Activated T-cell treated with anti-CD3 and anti-CD28 coated beads, Interleukin-2, amount 50 U/mL, for 72 hours (primary cell): ENCODE results near the gene DOCK1. TPM values are rescaled to one million over a fixed set of nuclear protein-coding genes. Genes with fewer than 3 reads are reported as not detected.

Source experiments
- ATAC-seq, 2 donors: fragments of 150-1000 bp; cut with Tn5 transposase; replicated peaks in 1 of 2; 2 replicates each; pipeline ENCODE4 v1.10.0; 2021; ENCODE audit warnings: moderate library complexity in 2 of 2, mild to moderate bottlenecking in 1 of 2
- DNase-seq, 2 donors: peaks; one replicate each; pipeline ENCODE4 v3.0.0; 2021 to 2022; ENCODE audit warnings: mixed read lengths in 1 of 2
- H3K27ac Mint-ChIP-seq: one replicate; pipeline ENCODE4 v1.8.0; 2022; ENCODE audit warnings: mild to moderate bottlenecking, moderate library complexity, mixed read lengths
- H3K27me3 Mint-ChIP-seq: one replicate; pipeline ENCODE4 v1.8.0; 2022; ENCODE audit warnings: low read depth, mixed read lengths
- H3K36me3 Mint-ChIP-seq, 2 donors: one replicate each; pipeline ENCODE4 v1.8.0; 2022; ENCODE audit warnings: mixed read lengths in 2 of 2, mild to moderate bottlenecking in 1 of 2; ENCODE audit not compliant: insufficient read depth in 2 of 2
- H3K4me1 Mint-ChIP-seq: one replicate; pipeline ENCODE4 v1.8.0; 2022; ENCODE audit warnings: low read depth, mixed read lengths
- H3K4me3 Mint-ChIP-seq, 2 donors: one replicate each; pipeline ENCODE4 v1.8.0; 2022; ENCODE audit warnings: mild to moderate bottlenecking in 2 of 2, mixed read lengths in 2 of 2, moderate library complexity in 2 of 2
- H3K9me3 Mint-ChIP-seq, 2 donors: one replicate each; pipeline ENCODE4 v1.8.0; 2022; ENCODE audit warnings: mixed read lengths in 2 of 2
- total RNA-seq, 2 donors: library from RNA; stranded (reverse); gene quantifications; one replicate each; pipeline ENCODE4 v1.2.3, GENCODE V29; 2022

The DOCK1 gene
- total RNA-seq, 2 donors from 2014 or later: 0.35 to 0.53 TPM

DNA sequence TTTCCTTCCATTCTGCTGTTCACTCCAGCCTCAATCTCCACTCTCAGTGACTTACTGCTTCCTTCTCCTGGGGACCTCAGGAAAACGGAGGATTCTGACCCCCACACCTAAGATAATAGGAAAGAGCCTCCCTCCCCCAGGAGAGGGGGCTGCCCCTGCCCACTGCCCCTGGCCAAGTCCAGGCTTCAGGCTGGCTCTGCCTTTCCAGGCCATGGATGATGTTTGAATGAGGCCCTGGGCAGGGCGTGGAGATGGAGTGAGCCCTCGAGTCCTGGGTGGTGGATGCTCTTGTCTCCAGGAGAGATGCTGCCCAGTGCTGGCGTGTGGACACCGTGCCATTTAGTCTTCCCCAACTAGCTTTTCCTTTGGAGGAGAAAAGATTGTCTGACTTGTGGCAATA lies 184.2 kb downstream of the DOCK1 start:
- DNase-seq: no peak
- H3K36me3 Mint-ChIP-seq: no peaks in the 10 kb centered on the region

DNA sequence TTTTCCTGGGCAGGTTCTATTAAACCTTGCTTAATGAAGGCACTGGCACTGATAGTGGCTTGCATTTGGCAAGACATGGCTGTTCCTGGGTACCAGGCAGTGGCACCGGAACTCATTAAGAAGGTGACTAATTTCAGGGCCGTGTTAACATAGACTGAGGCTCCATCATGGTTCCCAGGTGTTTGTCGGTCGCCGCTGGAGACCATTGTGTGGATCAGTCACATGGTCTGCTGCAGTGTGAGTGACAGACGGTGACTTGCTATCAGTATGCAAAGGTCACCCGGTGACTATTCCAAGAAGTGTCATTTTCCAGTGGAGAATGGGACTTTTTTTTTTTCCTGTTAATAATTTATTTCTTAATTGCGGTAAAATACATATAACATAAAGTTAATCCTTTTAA lies 184.9 kb downstream of the DOCK1 start:
- no peaks in the 10 kb centered on the region for H3K36me3 Mint-ChIP-seq
- H3K27ac Mint-ChIP-seq: no peak overlapping the region
- no peaks in the 10 kb centered on the region for H3K27me3 Mint-ChIP-seq
- ATAC-seq: no peak
- DNase-seq: no peak
- no peaks in the 10 kb centered on the region for H3K9me3 Mint-ChIP-seq
- H3K4me1 Mint-ChIP-seq: no peaks in the 10 kb centered on the region
- no peak overlapping the region for H3K4me3 Mint-ChIP-seq

More for the DNA sequence above, 184.2 kb downstream of the DOCK1 start:
- no peak overlapping the region for H3K27ac Mint-ChIP-seq
- no peak overlapping the region for H3K4me3 Mint-ChIP-seq
- H3K9me3 Mint-ChIP-seq: no peaks in the 10 kb centered on the region
- ATAC-seq: no peak
- H3K27me3 Mint-ChIP-seq: no peaks in the 10 kb centered on the region
- no peaks in the 10 kb centered on the region for H3K4me1 Mint-ChIP-seq

DNA sequence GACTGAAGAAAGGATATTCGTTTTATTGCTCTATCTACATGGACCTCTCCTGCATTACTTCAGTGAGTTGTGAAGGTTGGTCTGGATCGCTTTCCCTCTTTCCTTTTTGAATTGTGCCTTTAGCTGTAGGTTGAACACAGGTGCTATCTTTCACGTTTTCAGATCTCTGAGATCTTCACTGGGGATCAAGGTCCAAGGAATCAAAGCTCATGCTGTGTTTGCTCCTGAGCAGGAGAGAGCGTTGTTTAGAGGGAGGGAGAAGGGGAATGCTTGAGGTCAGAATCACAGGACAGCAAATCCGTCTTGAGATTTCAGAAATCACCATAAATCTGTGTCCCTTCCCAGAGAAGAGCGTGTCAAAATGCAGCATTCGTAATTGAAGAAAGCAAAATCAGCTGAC lies 186.1 kb downstream of the DOCK1 start:
- Mint-ChIP-seq H3K27me3 (no peaks in the 10 kb centered on the region), H3K9me3 (no peaks in the 10 kb centered on the region), H3K4me1 (no peaks in the 10 kb centered on the region), H3K27ac (no peak overlapping the region), H3K36me3 (no peaks in the 10 kb centered on the region), H3K4me3 (no peak overlapping the region)
- no peak for DNase-seq
- ATAC-seq: no peak

DNA sequence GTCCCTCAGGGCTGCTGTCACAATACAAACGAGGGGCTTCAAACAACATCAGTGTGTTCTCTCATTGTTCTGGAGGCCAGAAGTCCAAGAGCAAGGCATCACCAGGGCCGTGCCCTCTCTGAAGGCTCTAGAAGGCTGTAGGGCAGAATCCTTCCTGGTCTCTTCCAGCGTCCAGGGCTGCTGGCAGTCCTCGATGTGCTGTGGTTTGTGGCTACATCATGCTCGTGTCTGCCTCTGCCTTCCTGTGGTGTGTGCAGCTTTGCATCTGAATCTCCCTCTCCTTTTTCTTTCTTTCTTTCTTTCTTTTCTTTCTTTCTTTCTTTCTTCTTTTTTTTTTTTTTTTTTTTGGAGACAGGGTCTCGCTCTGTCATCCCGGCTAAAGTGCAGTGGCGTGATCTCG lies 187.7 kb downstream of the DOCK1 start:
- Mint-ChIP-seq H3K4me1 (no peaks in the 10 kb centered on the region), H3K27ac (no peak overlapping the region), H3K9me3 (no peaks in the 10 kb centered on the region), H3K27me3 (no peaks in the 10 kb centered on the region), H3K4me3 (no peak overlapping the region), H3K36me3 (no peaks in the 10 kb centered on the region)
- ATAC-seq (no peak), DNase-seq (no peak)

DNA sequence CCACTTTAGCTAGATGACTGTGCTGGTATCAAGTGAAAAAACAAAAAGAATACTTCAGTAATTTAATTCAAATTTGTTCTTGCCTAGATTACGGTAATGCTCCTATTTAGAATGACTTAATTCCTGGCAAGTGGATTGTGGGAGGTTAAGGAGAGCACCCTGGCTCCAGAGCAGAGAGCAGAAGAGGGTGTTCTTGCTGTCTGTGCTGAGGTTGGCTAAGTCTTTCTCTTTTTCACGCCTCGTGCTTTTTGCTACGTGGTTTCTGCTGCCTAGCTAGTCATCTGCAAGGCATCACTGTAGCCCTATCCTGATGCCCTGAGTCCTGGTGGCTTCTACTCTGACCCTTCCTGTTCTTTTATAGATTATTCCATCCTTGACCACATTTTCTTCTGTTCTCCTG lies 189.8 kb downstream of the DOCK1 start:
- Mint-ChIP-seq H3K36me3 (no peaks in the 10 kb centered on the region), H3K4me3 (no peak overlapping the region), H3K4me1 (no peaks in the 10 kb centered on the region), H3K9me3 (no peaks in the 10 kb centered on the region), H3K27me3 (no peaks in the 10 kb centered on the region), H3K27ac (no peak overlapping the region)
- no peak for ATAC-seq
- no peak for DNase-seq

DNA sequence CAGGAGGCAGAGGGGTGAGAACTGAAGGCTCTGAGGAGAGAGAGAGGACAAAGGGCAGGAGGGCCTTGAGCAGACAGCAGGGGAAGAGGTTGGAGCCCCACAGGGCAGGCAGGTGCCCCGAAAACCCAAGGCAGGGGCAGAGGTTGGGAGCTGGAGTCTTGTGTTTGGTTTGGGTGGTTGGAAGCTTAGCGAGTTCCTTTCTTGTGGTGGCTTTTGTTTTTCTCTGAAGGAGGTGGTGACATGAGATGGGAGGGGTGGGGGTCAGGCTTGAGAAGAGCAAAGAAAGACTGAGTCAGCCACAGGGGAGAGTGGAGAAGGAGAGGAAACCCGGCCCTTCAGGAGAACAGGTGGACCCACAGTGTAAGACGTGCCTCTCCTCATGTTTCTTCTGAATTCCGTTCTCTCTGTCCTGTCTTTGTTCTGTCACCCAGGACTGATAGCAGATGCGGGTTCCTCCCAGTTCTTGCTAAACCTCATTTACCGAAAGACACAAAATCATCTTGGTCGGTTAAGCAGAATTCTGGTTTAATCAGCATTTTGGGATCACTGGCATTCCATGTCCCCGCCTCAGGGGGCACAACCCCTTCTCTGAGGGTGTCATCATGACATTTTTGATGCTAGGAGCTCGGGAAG lies 195.9 kb downstream of the DOCK1 start:
- ATAC-seq (no peak), DNase-seq (no peak)
- Mint-ChIP-seq H3K4me1 (no peaks in the 10 kb centered on the region), H3K27ac (no peak overlapping the region), H3K27me3 (no peaks in the 10 kb centered on the region), H3K4me3 (no peak overlapping the region), H3K9me3 (no peaks in the 10 kb centered on the region), H3K36me3 (no peaks in the 10 kb centered on the region)

DNA sequence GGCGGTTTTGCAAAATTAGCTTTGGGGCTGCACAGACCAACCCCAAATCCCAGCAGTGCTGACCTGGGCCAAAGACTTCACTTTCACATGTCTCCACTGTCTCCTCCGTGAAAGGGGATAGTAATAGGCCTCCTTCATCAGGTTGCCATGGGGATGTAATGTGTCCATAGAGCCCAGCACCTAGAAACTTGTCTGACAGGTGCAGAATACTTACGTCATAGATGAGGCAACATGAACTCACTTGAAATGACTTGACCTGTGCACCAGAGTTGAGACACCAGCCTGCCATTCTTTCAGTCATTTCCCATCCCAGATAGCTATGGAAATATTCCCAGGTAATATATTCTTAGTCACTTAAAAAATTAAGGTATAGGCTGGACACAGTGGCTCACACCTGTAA lies 196.9 kb downstream of the DOCK1 start:
- H3K36me3 Mint-ChIP-seq: no peaks in the 10 kb centered on the region
- DNase-seq (no peak), ATAC-seq (no peak)
- no peak overlapping the region for H3K4me3 Mint-ChIP-seq
- no peaks in the 10 kb centered on the region for H3K4me1 Mint-ChIP-seq
- no peak overlapping the region for H3K27ac Mint-ChIP-seq
- no peaks in the 10 kb centered on the region for H3K9me3 Mint-ChIP-seq
- no peaks in the 10 kb centered on the region for H3K27me3 Mint-ChIP-seq

DNA sequence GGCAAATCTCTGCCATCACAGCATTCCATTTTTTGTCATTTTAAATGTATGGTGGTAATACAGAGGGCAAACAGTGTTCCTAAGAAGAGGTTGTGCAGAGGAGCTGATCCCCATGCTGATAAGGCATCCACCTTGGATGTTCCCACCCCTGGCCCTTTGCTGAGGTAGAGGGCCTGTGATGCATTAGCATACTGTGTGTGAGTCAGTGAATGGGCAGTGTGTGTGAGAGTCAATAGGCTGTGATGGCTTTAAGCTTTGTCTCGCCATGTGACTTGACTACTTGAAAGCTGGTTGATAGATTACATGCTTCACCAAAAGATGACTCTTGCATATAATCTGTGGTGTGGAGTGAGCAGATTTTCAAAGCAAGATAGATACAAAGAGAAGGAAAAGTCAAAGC lies 209.9 kb downstream of the DOCK1 start:
- no peak overlapping the region for H3K4me3 Mint-ChIP-seq
- no peak for ATAC-seq

DNA sequence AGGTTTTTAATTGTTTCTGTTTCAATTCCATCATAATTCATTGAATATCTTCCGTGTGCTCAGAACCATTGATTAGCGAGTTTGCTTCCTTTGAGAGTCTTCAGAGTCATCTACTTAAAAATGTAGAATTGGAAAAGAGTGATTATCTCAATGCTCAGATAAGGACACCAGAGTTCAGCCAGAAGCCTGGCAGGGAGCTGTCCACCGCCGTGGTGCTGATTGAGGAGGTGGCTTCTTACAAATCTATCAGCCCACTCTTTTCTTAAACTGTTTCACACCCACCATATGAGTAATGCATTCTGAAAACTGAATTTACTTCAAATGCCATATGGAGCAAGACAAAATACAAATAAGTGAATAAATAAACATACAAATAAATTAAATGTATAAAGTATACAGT lies 211.9 kb downstream of the DOCK1 start:
- no peak overlapping the region for H3K4me3 Mint-ChIP-seq
- no peak for ATAC-seq
- DNase-seq: peak; percentile 6 to 23
- H3K9me3 Mint-ChIP-seq: peaks cover 6 to 10% of the 10 kb centered on the region in 2 donors
- no peaks in the 10 kb centered on the region for H3K36me3 Mint-ChIP-seq
- peaks cover 10% of the 10 kb centered on the region for H3K27me3 Mint-ChIP-seq
- H3K4me1 Mint-ChIP-seq: no peaks in the 10 kb centered on the region
- H3K27ac Mint-ChIP-seq: no peak overlapping the region

More for the DNA sequence above, 209.9 kb downstream of the DOCK1 start:
- no peaks in the 10 kb centered on the region for H3K4me1 Mint-ChIP-seq
- no peak overlapping the region for H3K27ac Mint-ChIP-seq
- DNase-seq: no peak
- peaks cover 10% of the 10 kb centered on the region for H3K27me3 Mint-ChIP-seq
- H3K9me3 Mint-ChIP-seq: peaks cover 6 to 8% of the 10 kb centered on the region in 2 donors
- H3K36me3 Mint-ChIP-seq: no peaks in the 10 kb centered on the region

DNA sequence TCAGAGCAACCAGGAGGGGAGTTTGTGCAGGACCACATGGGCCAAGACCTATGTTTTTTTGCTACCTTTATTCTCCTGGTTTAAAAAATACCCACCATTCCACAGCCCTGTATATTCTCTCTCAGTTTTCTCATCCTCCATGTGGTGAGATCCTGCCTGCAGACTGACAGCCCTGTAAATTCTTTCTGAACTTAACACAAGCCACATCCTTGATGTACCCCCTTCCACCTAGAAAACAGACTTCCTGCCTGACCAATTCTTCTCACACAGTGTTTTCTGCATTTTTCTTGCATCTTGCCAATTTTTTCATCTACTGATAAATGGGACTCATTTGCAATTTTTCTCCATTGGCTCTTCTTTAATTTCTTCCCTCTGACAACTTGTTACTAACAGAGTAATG lies 212.8 kb downstream of the DOCK1 start:
- no peak overlapping the region for H3K4me3 Mint-ChIP-seq
- H3K36me3 Mint-ChIP-seq: no peaks in the 10 kb centered on the region
- H3K27ac Mint-ChIP-seq: no peak overlapping the region
- H3K27me3 Mint-ChIP-seq: peaks cover 10% of the 10 kb centered on the region
- H3K9me3 Mint-ChIP-seq: peaks cover 6 to 10% of the 10 kb centered on the region in 2 donors
- ATAC-seq (no peak), DNase-seq (no peak)
- no peaks in the 10 kb centered on the region for H3K4me1 Mint-ChIP-seq

DNA sequence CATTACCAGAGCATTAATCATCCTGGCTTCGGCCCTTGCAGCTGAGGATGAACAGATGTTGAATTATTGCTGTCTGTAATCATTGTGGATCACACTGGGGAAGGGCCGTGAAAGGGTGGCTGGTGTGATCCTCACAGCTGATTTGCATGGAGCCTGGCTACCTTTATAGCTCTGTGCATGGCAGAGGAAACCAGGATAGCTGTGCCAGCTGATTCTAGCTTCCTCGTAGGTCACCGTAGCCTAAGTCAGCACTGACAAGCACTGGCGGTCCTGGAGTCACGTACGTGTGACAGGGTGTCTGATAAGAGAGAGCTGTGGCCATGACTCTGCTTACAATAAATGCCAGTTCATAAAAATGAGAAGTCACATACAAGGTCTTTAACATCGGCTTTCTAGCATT lies 214.7 kb downstream of the DOCK1 start:
- Mint-ChIP-seq H3K27ac (no peak overlapping the region), H3K27me3 (peaks cover 10% of the 10 kb centered on the region), H3K4me3 (no peak overlapping the region), H3K36me3 (no peaks in the 10 kb centered on the region), H3K9me3 (peaks cover 3 to 6% of the 10 kb centered on the region in 2 donors), H3K4me1 (no peaks in the 10 kb centered on the region)
- ATAC-seq: no peak
- no peak for DNase-seq

DNA sequence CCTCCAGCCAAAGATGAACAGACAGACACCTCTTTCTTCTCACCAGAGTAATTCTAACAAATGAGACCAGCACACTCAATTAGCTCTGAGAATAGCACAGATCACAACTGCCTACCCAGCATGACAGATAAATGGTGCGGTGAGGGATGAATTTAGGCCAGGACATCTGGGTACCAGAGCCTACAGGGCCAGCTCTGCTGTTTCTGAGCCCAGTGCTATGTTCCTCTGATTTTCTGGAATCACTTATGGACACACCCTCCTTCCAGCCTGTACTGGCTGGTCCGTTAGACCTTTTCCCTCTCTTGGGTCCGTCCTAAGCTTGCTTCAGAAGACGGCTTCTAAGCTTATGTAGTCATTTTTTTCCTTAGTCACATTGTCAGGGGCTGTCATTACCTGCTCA lies 217.6 kb downstream of the DOCK1 start:
- Mint-ChIP-seq H3K27ac (no peak overlapping the region), H3K4me1 (no peaks in the 10 kb centered on the region), H3K4me3 (no peak overlapping the region), H3K9me3 (peaks cover 3 to 6% of the 10 kb centered on the region in 2 donors), H3K27me3 (peaks cover 10% of the 10 kb centered on the region), H3K36me3 (no peaks in the 10 kb centered on the region)
- DNase-seq (no peak), ATAC-seq (no peak)

DNA sequence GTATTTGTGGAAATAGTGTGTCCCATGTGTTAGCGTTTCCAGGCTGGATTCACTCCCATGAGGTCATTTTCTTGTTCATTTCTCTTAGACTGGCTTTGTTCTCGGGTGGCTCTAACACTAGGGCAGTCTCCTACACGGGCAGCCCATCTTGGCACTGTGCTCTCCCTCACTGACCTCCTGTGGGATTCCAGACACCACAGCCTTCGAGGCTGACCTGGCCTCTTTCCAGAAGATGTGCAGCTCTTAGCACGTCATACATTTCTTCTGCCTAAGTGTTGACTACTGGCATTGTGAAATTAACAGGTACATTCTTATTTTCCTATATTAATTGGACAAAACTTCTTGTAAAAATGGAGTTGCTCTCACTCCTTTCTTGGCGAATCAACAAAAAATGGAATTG lies 218.4 kb downstream of the DOCK1 start:
- Mint-ChIP-seq H3K27ac (no peak overlapping the region), H3K27me3 (peaks cover 5% of the 10 kb centered on the region), H3K9me3 (peaks cover 2 to 3% of the 10 kb centered on the region in 2 donors), H3K36me3 (no peaks in the 10 kb centered on the region), H3K4me3 (no peak overlapping the region), H3K4me1 (no peaks in the 10 kb centered on the region)
- DNase-seq (no peak), ATAC-seq (no peak)

DNA sequence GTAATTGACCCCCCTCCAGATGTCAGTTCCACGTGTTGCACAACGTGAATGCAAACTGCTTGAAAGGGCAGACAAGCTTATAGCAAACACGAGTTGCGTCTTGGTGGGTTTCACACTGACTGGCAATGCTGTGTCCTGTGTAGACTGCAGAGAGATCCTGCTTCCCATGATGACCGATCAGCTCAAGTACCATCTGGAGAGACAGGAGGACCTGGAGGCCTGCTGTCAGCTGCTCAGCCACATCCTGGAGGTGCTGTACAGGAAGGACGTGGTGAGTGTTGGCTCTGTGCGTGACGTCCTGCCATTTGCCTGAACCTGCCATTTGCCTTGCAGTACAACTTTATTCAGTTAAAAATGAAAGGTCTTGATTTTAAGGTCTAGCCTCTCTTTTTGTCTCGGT lies 220.1 kb downstream of the DOCK1 start:
- no peaks in the 10 kb centered on the region for H3K27me3 Mint-ChIP-seq
- H3K9me3 Mint-ChIP-seq: peaks cover 3% of the 10 kb centered on the region in 2 donors
- no peaks in the 10 kb centered on the region for H3K36me3 Mint-ChIP-seq
- DNase-seq (no peak), ATAC-seq (no peak)
- H3K4me3 Mint-ChIP-seq: no peak overlapping the region
- H3K4me1 Mint-ChIP-seq: no peaks in the 10 kb centered on the region
- no peak overlapping the region for H3K27ac Mint-ChIP-seq
